Activated naive CD4-positive, alpha-beta T cell treated with anti-CD3 and anti-CD28 coated beads for 36 hours (primary cell): ENCODE data around the gene ICA1L. TPM values are rescaled to one million over a fixed set of nuclear protein-coding genes. Genes with fewer than 3 reads are reported as not detected.
A peak's percentile ranks its signal among the peaks of the same experiment; 100 is the strongest.

Experiments used
- CTCF ChIA-PET: fragments of 350-600 bp; sonication (Branson Sonifier 250); formaldehyde crosslinking; loops from one replicate; lab custom pipeline; 2021; ENCODE audit warnings: antibody characterized with exemption; lab: Charles Lee
- DNase-seq: peaks from one replicate; pipeline ENCODE4 v3.0.0-alpha.2; 2020
- H3K27ac Mint-ChIP-seq: one replicate; pipeline ENCODE4 v1.8.0; 2021; ENCODE audit warnings: mild to moderate bottlenecking, mixed read lengths
- H3K27me3 Mint-ChIP-seq: one replicate; pipeline ENCODE4 v1.8.0; 2021; ENCODE audit warnings: low read depth, mixed read lengths
- H3K36me3 Mint-ChIP-seq: one replicate; pipeline ENCODE4 v1.8.0; 2021; ENCODE audit warnings: low read depth, mixed read lengths
- H3K4me1 Mint-ChIP-seq: one replicate; pipeline ENCODE4 v1.8.0; 2021; ENCODE audit warnings: low read depth, mixed read lengths
- H3K4me3 Mint-ChIP-seq: one replicate; pipeline ENCODE4 v1.8.0; 2021; ENCODE audit warnings: mild to moderate bottlenecking, moderate library complexity, mixed read lengths
- H3K9me3 Mint-ChIP-seq: one replicate; pipeline ENCODE4 v1.8.0; 2021; ENCODE audit warnings: mixed read lengths
- intact Hi-C: fragments of 100-400 bp; cut with micrococcal nuclease; formaldehyde crosslinking; loops from one replicate; pipeline ENCODE4 v1.15.1; 2023
- total RNA-seq, 2 experiments: library from RNA; stranded (reverse); gene quantifications; one replicate each; pipeline ENCODE4 v1.2.3, GENCODE V29; 2021

The ICA1L gene
- total RNA-seq, 2 experiments from 2014 or later = 5.1 to 5.7 TPM

- intact Hi-C loops = loop anchor here (1.0 to 2.0 kb wide), 3 partner anchors 30 to 116 kb away; partner anchors contain the start of gene FAM117B
- CTCF ChIA-PET = interaction anchor here (0.7 to 1.4 kb wide), 2 partner anchors 65 to 162 kb away, joined by 3 to 9 read pairs; no protein-coding TSS in a partner anchor
- Mint-ChIP-seq H3K4me1 (peaks cover 67% of the 10 kb centered on the region), H3K27me3 (no peaks in the 10 kb centered on the region), H3K36me3 (peaks cover 25% of the 10 kb centered on the region), H3K4me3 (peak overlapping the region; percentile 48), H3K9me3 (peaks cover 12% of the 10 kb centered on the region), H3K27ac (peak overlapping the region; percentile 97)
- no peak for DNase-seq
Measured at GRCh38 chr2:202750763-202751427, 120.7 kb downstream of the ICA1L start.

- H3K27ac Mint-ChIP-seq = peak overlapping the region; percentile 97
- H3K4me3 Mint-ChIP-seq = no peak overlapping the region
- H3K4me1 Mint-ChIP-seq = peaks cover 62% of the 10 kb centered on the region
- H3K27me3 Mint-ChIP-seq = no peaks in the 10 kb centered on the region
- intact Hi-C loops = no loop called here
- CTCF ChIA-PET = interaction anchor here (0.6 to 1.0 kb wide), 2 partner anchors 17 to 47 kb away, joined by 3 read pairs; no protein-coding TSS in a partner anchor
- DNase-seq = no peak
- H3K9me3 Mint-ChIP-seq = peaks cover 19% of the 10 kb centered on the region
- H3K36me3 Mint-ChIP-seq = peaks cover 27% of the 10 kb centered on the region
Measured at GRCh38 chr2:202749477-202749876, 122.1 kb downstream of the ICA1L start.

- peaks cover 15% of the 10 kb centered on the region for H3K4me1 Mint-ChIP-seq
- H3K27me3 Mint-ChIP-seq = no peaks in the 10 kb centered on the region
- intact Hi-C loops = no loop called here
- CTCF ChIA-PET = interaction anchor here (0.6 kb wide), 1 partner anchor 436 kb away, joined by 3 read pairs; no protein-coding TSS in a partner anchor
- H3K9me3 Mint-ChIP-seq = peaks cover 26% of the 10 kb centered on the region
- DNase-seq = no peak
- peaks cover 44% of the 10 kb centered on the region for H3K36me3 Mint-ChIP-seq
- no peak overlapping the region for H3K27ac Mint-ChIP-seq
- H3K4me3 Mint-ChIP-seq = no peak overlapping the region
Measured at GRCh38 chr2:202743613-202744012, 128.0 kb downstream of the ICA1L start.

GRCh38 chr2:202736826-202737225, 134.7 kb downstream of the ICA1L start:
- intact Hi-C loops = loop anchor here (2.0 kb wide), 1 partner anchor 20 kb away; no protein-coding TSS in a partner anchor
- CTCF ChIA-PET = interaction anchor here (0.8 to 1.7 kb wide), 2 partner anchors 19 to 148 kb away, joined by 3 to 4 read pairs; no protein-coding TSS in a partner anchor
- peak; percentile 23 for DNase-seq
- Mint-ChIP-seq H3K27me3 (no peaks in the 10 kb centered on the region), H3K4me3 (no peak overlapping the region), H3K36me3 (peaks cover 33% of the 10 kb centered on the region), H3K4me1 (peaks cover 30% of the 10 kb centered on the region), H3K9me3 (peaks cover 9% of the 10 kb centered on the region), H3K27ac (no peak overlapping the region)

- H3K9me3 Mint-ChIP-seq = no peaks in the 10 kb centered on the region
- CTCF ChIA-PET = interaction anchor here (1.0 to 1.4 kb wide), 2 partner anchors 8 kb away, joined by 3 to 5 read pairs; no protein-coding TSS in a partner anchor
- no peak overlapping the region for H3K4me3 Mint-ChIP-seq
- intact Hi-C loops = no loop called here
- no peak overlapping the region for H3K27ac Mint-ChIP-seq
- H3K27me3 Mint-ChIP-seq = no peaks in the 10 kb centered on the region
- no peak for DNase-seq
- peaks cover 31% of the 10 kb centered on the region for H3K4me1 Mint-ChIP-seq
- peaks cover 28% of the 10 kb centered on the region for H3K36me3 Mint-ChIP-seq
Measured at GRCh38 chr2:202726070-202726469, 145.5 kb downstream of the ICA1L start.

- intact Hi-C loops = no loop called here
- Mint-ChIP-seq H3K36me3 (peaks cover 15% of the 10 kb centered on the region), H3K9me3 (no peaks in the 10 kb centered on the region), H3K4me3 (no peak overlapping the region), H3K4me1 (peaks cover 43% of the 10 kb centered on the region), H3K27ac (no peak overlapping the region), H3K27me3 (no peaks in the 10 kb centered on the region)
- CTCF ChIA-PET = no interaction called here
- DNase-seq = no peak
Measured at GRCh38 chr2:202723746-202724145, 147.8 kb downstream of the ICA1L start.

Other genes with a start within 250 kb of the ICA1L start
- 10 to 100 TPM; 12.3 to 14.2 TPM for gene FAM117B, start 236.8 kb downstream of the ICA1L start, total RNA-seq
- 10 to 100 TPM; 83.0 to 98.3 TPM for gene WDR12, start 39.9 kb upstream of the ICA1L start, total RNA-seq
- 1 to 10 TPM; 4.0 to 5.4 TPM for gene CARF, start 40.5 kb upstream of the ICA1L start, total RNA-seq
- gene NBEAL1, start 143.1 kb upstream of the ICA1L start, total RNA-seq = 1 to 10 TPM; 7.9 to 8.3 TPM